Keratinocyte (primary cell): Measurements from ENCODE around the gene LDB2. TPM values are rescaled to one million over a fixed set of nuclear protein-coding genes. Genes with fewer than 3 reads are reported as not detected.

Experiments used
- DNase-seq: peaks from one replicate; pipeline ENCODE4 v3.0.0-alpha.2; 2011; ENCODE audit warnings: low read depth, missing footprints, low spot score
- FAIRE-seq: peaks from 2 replicates; lab custom pipeline; 2011; peaks lifted over from hg19 to GRCh38; lab: Jason Lieb, UNC
- H2AFZ ChIP-seq: 2 replicates; pipeline ENCODE4 v1.6.0; 2012; ENCODE audit warnings: low read length, control low read depth, inconsistent platforms; ENCODE audit not compliant: control insufficient read depth
- H3K27ac ChIP-seq: 2 replicates; pipeline ENCODE4 v1.5.1; 2011; ENCODE audit warnings: low read length; ENCODE audit not compliant: control insufficient read depth, insufficient read depth
- H3K27me3 ChIP-seq: 3 replicates; pipeline ENCODE4 v1.6.0; 2011; ENCODE audit warnings: low read length; ENCODE audit not compliant: control insufficient read depth, insufficient read depth; ENCODE audit errors: extremely low read depth
- H3K36me3 ChIP-seq, 2 experiments: 2 replicates in 1 of 2; 3 replicates in 1 of 2; pipeline ENCODE4 v1.5.1; 2011; ENCODE audit warnings: low read length in 2 of 2, mild to moderate bottlenecking in 1 of 2; ENCODE audit not compliant: control insufficient read depth in 2 of 2, insufficient read depth in 2 of 2; ENCODE audit errors: extremely low read depth in 1 of 2
- H3K4me1 ChIP-seq: 3 replicates; pipeline ENCODE4 v1.5.1; 2011; ENCODE audit warnings: low read length; ENCODE audit not compliant: control insufficient read depth, insufficient read depth; ENCODE audit errors: extremely low read depth
- H3K4me2 ChIP-seq: 3 replicates; pipeline ENCODE4 v1.6.0; 2011; ENCODE audit warnings: low read depth, low read length; ENCODE audit not compliant: control insufficient read depth, insufficient read depth; ENCODE audit errors: extremely low read depth
- H3K4me3 ChIP-seq, 3 experiments: fragments of 200-600 bp in 1 of 3; sonication (generic) in 1 of 3; 2 replicates in 2 of 3; 3 replicates in 1 of 3; pipeline ENCODE4 v1.5.1; 2011 to 2016; ENCODE audit warnings: low read length in 3 of 3, mild to moderate bottlenecking in 3 of 3, control low read depth in 2 of 3, inconsistent platforms in 1 of 3, low read depth in 1 of 3, mixed read lengths in 1 of 3, mixed run types in 1 of 3, moderate library complexity in 1 of 3; ENCODE audit not compliant: control insufficient read depth in 2 of 3, insufficient read depth in 2 of 3; ENCODE audit errors: extremely low read depth in 1 of 3
- H3K79me2 ChIP-seq: 2 replicates; pipeline ENCODE4 v1.6.0; 2012; ENCODE audit warnings: low read length; ENCODE audit not compliant: control insufficient read depth, insufficient read depth
- H3K9ac ChIP-seq: 3 replicates; pipeline ENCODE4 v1.6.0; 2011; ENCODE audit warnings: low read length; ENCODE audit not compliant: control insufficient read depth, insufficient read depth; ENCODE audit errors: extremely low read depth
- H3K9me1 ChIP-seq: 3 replicates; pipeline ENCODE4 v1.6.0; 2011; ENCODE audit warnings: low read length; ENCODE audit not compliant: control insufficient read depth, insufficient read depth; ENCODE audit errors: extremely low read depth
- H3K9me3 ChIP-seq: 2 replicates; pipeline ENCODE4 v1.5.1; 2012; ENCODE audit warnings: low read depth, low read length; ENCODE audit not compliant: control insufficient read depth
- H4K20me1 ChIP-seq: 3 replicates; pipeline ENCODE4 v1.6.0; 2011; ENCODE audit warnings: low read length; ENCODE audit not compliant: control insufficient read depth, insufficient read depth; ENCODE audit errors: extremely low read depth
- CTCF ChIP-seq, 3 experiments: IDR thresholded peaks in 1 of 3; conservative IDR thresholded peaks in 1 of 3; optimal IDR thresholded peaks in 1 of 3; 2 replicates in 2 of 3; 3 replicates in 1 of 3; pipeline versions ENCODE3 to v1.5.1; 2011; ENCODE audit warnings: low read length in 3 of 3, mild to moderate bottlenecking in 3 of 3, moderate library complexity in 2 of 3, control low read depth in 1 of 3, inconsistent platforms in 1 of 3; ENCODE audit not compliant: insufficient read depth in 2 of 3; ENCODE audit errors: extremely low read depth in 1 of 3
- EZH2 ChIP-seq: IDR thresholded peaks from one replicate; pipeline ENCODE4 v1.6.1; 2012; ENCODE audit warnings: inconsistent platforms, mild to moderate bottlenecking, low read length, moderate library complexity
- dilution Hi-C: fragments of 300-500 bp; cut with MboI; formaldehyde crosslinking; loops from one replicate; pipeline ENCODE4 v1.7.0; 2020; ENCODE audit warnings: low sequenced_read_pairs; ENCODE audit not compliant: extremely low pct_ligation_motif_present
- polyA plus RNA-seq, 5 experiments: library from polyadenylated mRNA; depleted of rRNA in 3 of 5; stranded (reverse) in 3 of 5; stranded (forward) in 1 of 5; unstranded in 1 of 5; fragments of >200 nt; gene quantifications; 1 replicate in 1 of 5; 2 replicates in 3 of 5; 3 replicates in 1 of 5; pipeline versions ENCODE4 v1.2.1 to v1.2.3, GENCODE V29; 2011 to 2012; ENCODE audit warnings: missing spikeins in 2 of 5, low read depth in 1 of 5, low replicate concordance in 1 of 5

LDB2 gene
- polyA plus RNA-seq, 1 donor (not counting 4 experiments of a cell fraction or from before 2014, with no cell fraction given), result not detected

- FAIRE-seq, result no peak
These were observed 109.6 kb downstream of the LDB2 start for GRCh38 chr4:16788868-16789267.

GRCh38 chr4:16785793-16786527, 112.5 kb downstream of the LDB2 start:
- no peak overlapping the region for H2AFZ ChIP-seq
- H3K4me3 ChIP-seq, result no peak overlapping the region
- no peak overlapping the region for H3K27ac ChIP-seq
- no peaks in the 10 kb centered on the region for H3K9me1 ChIP-seq
- no peaks in the 10 kb centered on the region for H4K20me1 ChIP-seq
- H3K36me3 ChIP-seq, result no peaks in the 10 kb centered on the region
- H3K4me2 ChIP-seq, result no peak overlapping the region
- TF ChIP-seq CTCF (optimal IDR thresholded peaks at IDR 0.05 in 1 of 3, IDR thresholded peaks at IDR 0.05 in 1 of 3, conservative IDR thresholded peaks at IDR 0.05 in 1 of 3; ENCODE audit: extremely low read depth in 1 of 3, insufficient read depth in 2 of 3, low read length in 3 of 3), result no peak
- DNase-seq (no peak), FAIRE-seq (no peak)
- no peaks in the 10 kb centered on the region for H3K9me3 ChIP-seq
- no peaks in the 10 kb centered on the region for H3K79me2 ChIP-seq
- dilution Hi-C loops, result no loop called here
- no peaks in the 10 kb centered on the region for H3K27me3 ChIP-seq
- H3K9ac ChIP-seq, result no peak overlapping the region
- H3K4me1 ChIP-seq, result no peaks in the 10 kb centered on the region

More at GRCh38 chr4:16788868-16789267, 109.6 kb downstream of the LDB2 start:
- Histone ChIP-seq H3K36me3 (no peaks in the 10 kb centered on the region), H3K9me3 (no peaks in the 10 kb centered on the region), H3K9ac (no peak overlapping the region), H3K27me3 (no peaks in the 10 kb centered on the region), H3K4me3 (no peak overlapping the region), H3K27ac (no peak overlapping the region), H3K4me1 (no peaks in the 10 kb centered on the region), H3K79me2 (no peaks in the 10 kb centered on the region), H2AFZ (no peak overlapping the region), H3K4me2 (no peak overlapping the region), H4K20me1 (no peaks in the 10 kb centered on the region), H3K9me1 (no peaks in the 10 kb centered on the region)
- no peak for DNase-seq
- no peak for TF ChIP-seq EZH2
- dilution Hi-C loops, result no loop called here

DNA sequence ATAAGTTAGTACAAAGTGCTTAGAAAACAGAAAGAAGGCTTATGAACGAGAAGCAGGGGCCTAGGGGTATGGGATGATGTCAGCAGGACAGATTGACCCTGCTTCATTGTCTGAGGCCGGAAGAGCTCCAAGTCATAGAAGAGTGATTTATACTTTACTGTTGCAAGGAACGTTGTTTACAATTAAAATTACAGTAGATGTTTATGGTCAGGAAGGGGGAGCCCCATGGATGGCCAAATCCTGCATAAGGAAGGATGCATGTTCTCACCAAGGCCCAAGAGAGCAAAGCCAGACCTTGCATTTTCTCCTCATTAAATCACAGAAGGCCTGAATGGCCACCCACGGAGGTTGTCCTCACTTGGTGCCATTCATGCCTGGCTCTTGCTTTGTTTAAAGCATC, 115.3 kb downstream of the LDB2 start:
- dilution Hi-C loops, result no loop called here

More for the DNA sequence above, 115.3 kb downstream of the LDB2 start:
- FAIRE-seq (no peak), DNase-seq (no peak)
- H3K9ac ChIP-seq, result no peak overlapping the region
- H3K4me3 ChIP-seq, result no peak overlapping the region
- no peaks in the 10 kb centered on the region for H3K79me2 ChIP-seq
- no peaks in the 10 kb centered on the region for H3K9me1 ChIP-seq
- TF ChIP-seq CTCF (optimal IDR thresholded peaks at IDR 0.05 in 1 of 3, IDR thresholded peaks at IDR 0.05 in 1 of 3, conservative IDR thresholded peaks at IDR 0.05 in 1 of 3; ENCODE audit: extremely low read depth in 1 of 3, insufficient read depth in 2 of 3, low read length in 3 of 3) (no peak), EZH2 (no peak)
- H3K9me3 ChIP-seq, result no peaks in the 10 kb centered on the region
- no peak overlapping the region for H3K4me2 ChIP-seq
- H3K36me3 ChIP-seq, result no peaks in the 10 kb centered on the region
- no peaks in the 10 kb centered on the region for H4K20me1 ChIP-seq
- no peaks in the 10 kb centered on the region for H3K27me3 ChIP-seq
- no peak overlapping the region for H3K27ac ChIP-seq
- H2AFZ ChIP-seq, result no peak overlapping the region
- H3K4me1 ChIP-seq, result no peaks in the 10 kb centered on the region
